Mesothelial cell of epicardium (in vitro differentiated cells): ENCODE data around the gene RAD52. TPM values are rescaled to one million over a fixed set of nuclear protein-coding genes. Genes with fewer than 3 reads are reported as not detected.

ENCODE experiments used
- DNase-seq, 2 experiments: peaks; one replicate each; pipeline ENCODE4 v3.0.0; 2021; ENCODE audit warnings: low spot score in 2 of 2; ENCODE audit not compliant: unreplicated experiment in 2 of 2
- H3K27ac Mint-ChIP-seq: 2 replicates; pipeline ENCODE4 v1.8.0; 2021; ENCODE audit warnings: mixed read lengths
- H3K27me3 Mint-ChIP-seq: 2 replicates; pipeline ENCODE4 v1.8.0; 2021; ENCODE audit warnings: low read depth, mixed read lengths
- H3K36me3 Mint-ChIP-seq: 2 replicates; pipeline ENCODE4 v1.8.0; 2021; ENCODE audit warnings: mixed read lengths
- H3K4me1 Mint-ChIP-seq: 2 replicates; pipeline ENCODE4 v1.8.0; 2021; ENCODE audit warnings: mixed read lengths
- H3K4me3 Mint-ChIP-seq: 2 replicates; pipeline ENCODE4 v1.8.0; 2021; ENCODE audit warnings: mild to moderate bottlenecking, moderate library complexity, mixed read lengths
- H3K9me3 Mint-ChIP-seq: 2 replicates; pipeline ENCODE4 v1.8.0; 2021; ENCODE audit warnings: mixed read lengths
- total RNA-seq: library from RNA; stranded (reverse); gene quantifications from 3 replicates; pipeline ENCODE4 v1.2.1, GENCODE V29; 2021
- TF ChIP-seq, protein P1 (sequence below): fragments of 200-600 bp; sonication (generic); IDR thresholded peaks from one replicate; pipeline ENCODE4 v1.5.0; 2021; ENCODE audit warnings: antibody characterized with exemption; ENCODE audit not compliant: unreplicated experiment

RAD52 gene
- total RNA-seq, 1 donor from 2014 or later: 21.6 TPM

DNA sequence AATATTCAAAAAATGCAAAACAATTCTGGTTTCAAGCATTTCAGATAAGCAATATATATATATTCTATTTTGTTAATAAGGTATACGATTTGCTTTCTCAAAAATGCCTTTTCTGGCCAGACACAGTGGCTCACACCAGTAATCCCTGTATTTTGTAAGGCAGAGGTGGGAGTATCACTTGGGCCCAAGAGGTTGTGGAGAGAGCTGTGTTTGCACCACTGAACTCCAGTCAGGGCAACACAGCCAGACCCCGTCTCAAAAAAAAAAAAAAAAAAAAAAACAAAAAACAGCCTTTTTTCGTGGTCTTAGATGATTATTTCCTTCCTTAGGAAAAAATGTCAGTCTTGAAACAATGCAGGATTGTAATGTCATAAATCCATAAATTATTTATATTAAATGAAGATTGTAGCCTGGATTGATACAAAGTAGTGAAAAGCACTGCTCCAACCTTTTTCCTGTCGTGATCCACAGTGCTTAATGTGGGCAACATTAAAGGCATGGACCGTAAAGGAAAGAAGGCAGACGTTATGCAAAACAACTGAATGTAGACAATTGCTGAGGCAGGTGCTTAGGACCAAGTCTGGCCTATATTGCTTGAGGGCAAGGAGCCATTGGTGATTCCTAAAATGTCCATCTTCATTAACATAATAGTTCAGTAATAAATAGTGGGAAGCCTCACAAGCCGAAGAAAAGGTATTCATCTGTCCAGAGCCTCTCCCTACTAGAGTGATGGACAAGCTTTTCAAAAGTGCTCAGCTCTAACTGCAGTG lies 36.8 kb downstream of the RAD52 start:
- DNase-seq: no peak
- Mint-ChIP-seq H3K9me3 (no peaks in the 10 kb centered on the region), H3K4me1 (no peaks in the 10 kb centered on the region), H3K27ac (no peak overlapping the region), H3K36me3 (peaks cover 50% of the 10 kb centered on the region), H3K27me3 (no peaks in the 10 kb centered on the region), H3K4me3 (no peak overlapping the region)
- TF ChIP-seq, protein P1, sequence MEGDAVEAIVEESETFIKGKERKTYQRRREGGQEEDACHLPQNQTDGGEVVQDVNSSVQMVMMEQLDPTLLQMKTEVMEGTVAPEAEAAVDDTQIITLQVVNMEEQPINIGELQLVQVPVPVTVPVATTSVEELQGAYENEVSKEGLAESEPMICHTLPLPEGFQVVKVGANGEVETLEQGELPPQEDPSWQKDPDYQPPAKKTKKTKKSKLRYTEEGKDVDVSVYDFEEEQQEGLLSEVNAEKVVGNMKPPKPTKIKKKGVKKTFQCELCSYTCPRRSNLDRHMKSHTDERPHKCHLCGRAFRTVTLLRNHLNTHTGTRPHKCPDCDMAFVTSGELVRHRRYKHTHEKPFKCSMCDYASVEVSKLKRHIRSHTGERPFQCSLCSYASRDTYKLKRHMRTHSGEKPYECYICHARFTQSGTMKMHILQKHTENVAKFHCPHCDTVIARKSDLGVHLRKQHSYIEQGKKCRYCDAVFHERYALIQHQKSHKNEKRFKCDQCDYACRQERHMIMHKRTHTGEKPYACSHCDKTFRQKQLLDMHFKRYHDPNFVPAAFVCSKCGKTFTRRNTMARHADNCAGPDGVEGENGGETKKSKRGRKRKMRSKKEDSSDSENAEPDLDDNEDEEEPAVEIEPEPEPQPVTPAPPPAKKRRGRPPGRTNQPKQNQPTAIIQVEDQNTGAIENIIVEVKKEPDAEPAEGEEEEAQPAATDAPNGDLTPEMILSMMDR: no peak

DNA sequence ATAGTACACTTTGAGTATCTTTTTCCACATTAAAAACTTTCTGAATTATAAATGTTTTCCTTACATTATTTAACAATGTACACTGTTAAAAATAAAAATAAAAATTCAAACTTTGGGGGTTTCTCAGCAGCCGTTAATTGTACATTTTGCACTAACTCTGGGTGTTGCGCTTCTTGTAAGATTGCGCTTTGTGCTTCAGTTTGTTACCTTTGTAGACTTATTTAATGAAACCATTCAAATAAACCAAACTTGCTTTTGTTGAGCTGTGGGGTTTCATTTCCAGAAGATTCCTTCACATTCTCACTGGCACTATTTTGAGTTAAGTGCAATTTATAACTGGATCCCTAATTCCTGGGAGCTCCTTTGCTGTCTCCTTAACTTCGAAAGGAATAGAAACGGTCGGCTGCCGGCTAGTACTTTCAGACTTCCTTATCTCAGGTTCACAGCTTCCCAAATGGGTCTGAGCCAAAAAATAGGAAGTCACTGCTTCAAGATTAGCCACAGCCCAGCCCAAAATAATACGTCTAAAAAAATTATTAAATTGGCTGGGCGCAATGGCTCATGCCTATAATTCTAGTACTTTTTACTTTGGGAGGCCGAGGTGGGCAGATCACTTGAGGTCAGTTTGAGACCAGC lies 38.2 kb downstream of the RAD52 start:
- Mint-ChIP-seq H3K27ac (no peak overlapping the region), H3K27me3 (no peaks in the 10 kb centered on the region), H3K9me3 (no peaks in the 10 kb centered on the region), H3K4me1 (no peaks in the 10 kb centered on the region), H3K36me3 (peaks cover 47% of the 10 kb centered on the region), H3K4me3 (no peak overlapping the region)
- no peak for DNase-seq
- TF ChIP-seq, protein P1: no peak

DNA sequence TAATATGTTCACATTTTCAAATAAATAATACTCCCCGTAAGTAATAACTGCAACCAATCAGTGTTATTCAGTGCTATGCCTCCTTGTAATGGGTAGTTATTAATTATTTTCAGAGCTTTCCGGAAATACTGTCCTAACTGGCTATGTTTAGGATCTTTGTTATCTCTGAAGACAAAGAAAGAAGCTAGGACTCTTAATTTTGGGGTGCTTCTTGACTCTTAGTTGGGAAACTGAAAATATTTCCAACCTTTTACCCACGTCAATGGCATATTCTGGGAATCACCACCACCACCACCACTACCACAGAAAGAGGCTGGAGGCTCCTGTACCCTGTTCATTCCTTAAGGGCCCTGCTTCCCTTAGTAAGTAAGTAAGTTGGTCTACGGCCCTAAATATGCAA lies 39.1 kb downstream of the RAD52 start:
- TF ChIP-seq, protein P1: no peak
- Mint-ChIP-seq H3K36me3 (peaks cover 51% of the 10 kb centered on the region), H3K27me3 (no peaks in the 10 kb centered on the region), H3K9me3 (no peaks in the 10 kb centered on the region), H3K27ac (no peak overlapping the region), H3K4me3 (no peak overlapping the region), H3K4me1 (no peaks in the 10 kb centered on the region)
- DNase-seq: no peak

DNA sequence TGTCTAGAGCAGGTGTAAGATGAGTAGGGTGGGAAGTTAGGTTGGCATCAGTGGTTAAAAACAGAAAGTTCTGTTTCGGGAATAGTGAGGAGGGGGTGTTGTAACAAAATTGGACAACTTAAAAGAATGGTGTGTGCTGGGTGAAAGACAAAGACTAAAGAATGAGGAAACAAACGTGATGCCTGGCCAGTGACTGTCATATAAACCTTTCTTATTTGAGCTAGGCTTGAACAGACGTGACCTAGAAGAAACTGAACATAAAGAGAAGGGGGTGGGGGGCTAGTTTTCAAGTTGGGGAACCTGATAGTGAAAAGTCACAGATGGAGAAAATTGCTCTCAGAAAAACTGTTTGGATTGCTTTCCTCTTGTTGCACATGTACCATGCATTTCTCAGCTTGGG lies 39.6 kb downstream of the RAD52 start:
- no peaks in the 10 kb centered on the region for H3K9me3 Mint-ChIP-seq
- no peaks in the 10 kb centered on the region for H3K27me3 Mint-ChIP-seq
- H3K27ac Mint-ChIP-seq: no peak overlapping the region
- no peak overlapping the region for H3K4me3 Mint-ChIP-seq
- H3K36me3 Mint-ChIP-seq: peaks cover 47% of the 10 kb centered on the region
- no peak for DNase-seq
- H3K4me1 Mint-ChIP-seq: no peaks in the 10 kb centered on the region
- TF ChIP-seq, protein P1: no peak

DNA sequence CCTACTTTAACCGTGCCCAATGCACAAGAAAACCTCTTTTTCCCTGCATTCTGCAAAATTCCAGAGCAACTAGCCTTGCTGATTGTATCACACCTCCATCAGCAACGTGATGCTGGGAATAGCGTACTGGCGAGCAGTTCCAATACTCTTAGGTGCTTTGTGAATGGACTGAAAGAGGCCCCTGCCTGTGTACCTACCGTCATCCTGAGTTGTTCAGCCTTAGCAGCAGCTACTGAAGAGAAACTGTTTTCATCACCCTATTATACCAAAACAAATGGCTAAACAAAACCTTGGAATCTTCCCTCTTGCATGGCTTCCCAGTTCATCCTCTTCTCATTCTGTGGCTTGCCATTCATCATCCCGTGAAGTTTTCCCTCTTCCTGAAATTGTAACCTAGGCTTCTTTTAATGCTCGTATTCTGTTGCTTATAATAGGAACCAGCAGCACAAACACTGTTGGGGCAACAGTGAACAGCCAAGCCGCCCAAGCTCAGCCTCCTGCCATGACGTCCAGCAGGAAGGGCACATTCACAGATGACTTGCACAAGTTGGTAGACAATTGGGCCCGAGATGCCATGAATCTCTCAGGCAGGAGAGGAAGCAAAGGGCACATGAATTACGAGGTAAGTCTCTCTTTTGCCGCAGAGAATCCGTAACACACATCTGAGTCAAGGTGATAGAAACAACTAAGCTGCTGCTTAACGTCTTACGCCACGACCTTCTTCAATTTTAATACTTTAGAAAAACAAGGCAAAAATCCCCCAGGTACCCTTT lies 41.9 kb downstream of the RAD52 start:
- no peak for DNase-seq
- Mint-ChIP-seq H3K27ac (no peak overlapping the region), H3K27me3 (no peaks in the 10 kb centered on the region), H3K4me1 (no peaks in the 10 kb centered on the region), H3K4me3 (no peak overlapping the region), H3K9me3 (no peaks in the 10 kb centered on the region), H3K36me3 (peaks cover 41% of the 10 kb centered on the region)
- TF ChIP-seq, protein P1: no peak
